ENCODE data around the gene APBB2.

Gene APBB2

DNA sequence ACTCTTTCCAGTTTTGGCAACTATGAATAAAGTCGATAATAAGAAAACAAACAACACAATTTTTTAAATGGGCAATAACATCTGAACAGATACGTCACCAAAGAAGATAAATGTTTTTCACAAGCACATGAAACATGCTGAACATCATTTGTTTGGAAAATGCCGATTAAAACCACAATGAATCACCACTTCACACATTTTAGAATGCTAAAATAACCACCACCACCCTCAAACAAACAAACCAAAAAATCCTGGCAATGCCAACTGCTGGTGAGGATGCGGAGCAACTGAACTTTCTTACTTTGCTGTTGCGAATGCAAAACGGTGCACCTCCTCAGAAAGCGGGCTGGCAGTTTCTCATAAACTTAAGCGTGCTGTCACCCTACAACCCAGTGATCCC is 348.6 kb downstream of the APBB2 start:
- H3K9ac ChIP-seq (ENCODE audit: low read length) = no peak overlapping the region
- no peak overlapping the region for H4K8ac ChIP-seq (ENCODE audit: low read depth, low read length)
- no peaks in the 10 kb centered on the region for H3K79me2 ChIP-seq (ENCODE audit: control insufficient read depth, insufficient read depth, low read length, poor library complexity)

DNA sequence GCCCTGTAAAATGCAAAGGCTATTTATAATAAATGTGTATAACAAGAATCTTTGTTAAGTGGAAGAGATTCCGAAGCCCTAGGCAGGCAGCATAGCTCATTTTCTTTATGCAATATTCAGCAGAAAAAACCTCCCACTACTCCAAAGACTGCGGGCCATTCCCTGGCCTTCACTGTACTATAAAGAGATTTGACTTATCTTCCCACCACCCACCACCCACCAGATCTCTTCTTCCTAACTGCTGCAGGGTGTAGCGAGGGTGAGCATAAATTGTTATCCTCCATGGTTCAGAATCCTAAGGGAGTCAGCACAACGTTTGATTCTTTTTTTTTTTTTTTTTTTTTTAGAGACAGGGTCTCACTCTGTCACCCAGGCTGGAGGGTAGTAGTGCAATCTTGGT is 349.8 kb downstream of the APBB2 start:
- no peak overlapping the region for H4K8ac ChIP-seq (ENCODE audit: low read depth, low read length)
- H3K79me2 ChIP-seq (ENCODE audit: control insufficient read depth, insufficient read depth, low read length, poor library complexity) = no peaks in the 10 kb centered on the region
- DNase-seq = no peak

More for the DNA sequence above, 348.6 kb downstream of the APBB2 start:
- Histone ChIP-seq H4K12ac (ENCODE audit: low read depth, low read length) (no peak overlapping the region), H3K4me3 (ENCODE audit: low read depth, low read length) (no peak overlapping the region), H3K9me3 (ENCODE audit: insufficient read depth, low read depth, low read length) (no peaks in the 10 kb centered on the region), H3K4me1 (ENCODE audit: control insufficient read depth in 1 of 2, insufficient read depth in 2 of 2, low read length in 2 of 2) (no peaks in the 10 kb centered on the region), H2AFZ (ENCODE audit: insufficient read depth, low read length, poor library complexity) (no peak overlapping the region), H3K27ac (ENCODE audit: low read depth, low read length) (no peak overlapping the region), H3K79me1 (ENCODE audit: low read length) (no peaks in the 10 kb centered on the region), H2BK120ac (ENCODE audit: insufficient read depth, low read length, poor library complexity) (no peak overlapping the region), H2BK12ac (ENCODE audit: low read length) (no peak overlapping the region), H3K4ac (ENCODE audit: low read depth, low read length) (no peak overlapping the region), H3K14ac (ENCODE audit: low read length) (no peak overlapping the region), H2BK5ac (ENCODE audit: low read depth, low read length, poor library complexity) (no peak overlapping the region), H2AK5ac (ENCODE audit: low read length) (no peak overlapping the region), H3K27me3 (ENCODE audit: insufficient read depth, low read length) (no peaks in the 10 kb centered on the region), H3K4me2 (ENCODE audit: low read length) (no peak overlapping the region), H3K23ac (ENCODE audit: low read length) (no peak overlapping the region), H3K36me3 (ENCODE audit: control insufficient read depth in 1 of 2, insufficient read depth in 2 of 2, low read length in 2 of 2) (peaks cover 4 to 10% of the 10 kb centered on the region in 2 experiments), H4K91ac (ENCODE audit: low read depth, low read length) (no peak overlapping the region), H3K18ac (ENCODE audit: low read length) (no peak overlapping the region)
- no peak for DNase-seq
- no CpG with 5 or more reads among the region's 8 CpGs for WGBS (ENCODE audit: extremely low coverage, insufficient coverage, insufficient read length)

DNA sequence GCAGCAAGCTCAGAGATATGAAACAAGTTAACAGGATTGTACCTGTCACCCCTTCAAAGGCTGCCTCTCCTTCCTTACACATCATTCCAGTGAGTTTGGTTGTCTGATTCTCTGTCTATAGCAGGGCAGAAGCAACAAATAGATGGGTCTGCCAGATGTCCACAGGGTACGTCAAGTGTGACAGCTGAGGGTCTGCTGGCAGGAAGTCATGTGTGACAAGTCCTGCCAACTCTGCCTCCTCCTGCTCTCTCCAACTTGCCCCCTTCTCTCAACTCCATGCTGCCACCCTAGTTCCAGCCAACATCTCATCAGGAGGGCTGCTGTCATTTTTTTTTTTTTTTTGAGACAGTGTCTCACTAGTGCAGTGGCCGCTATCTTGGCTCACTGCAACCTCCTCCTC is 355.4 kb downstream of the APBB2 start:
- Histone ChIP-seq H3K14ac (ENCODE audit: low read length) (no peak overlapping the region), H3K27me3 (ENCODE audit: insufficient read depth, low read length) (no peaks in the 10 kb centered on the region), H4K91ac (ENCODE audit: low read depth, low read length) (no peak overlapping the region), H2AFZ (ENCODE audit: insufficient read depth, low read length, poor library complexity) (no peak overlapping the region), H2AK5ac (ENCODE audit: low read length) (no peak overlapping the region), H2BK12ac (ENCODE audit: low read length) (no peak overlapping the region), H3K18ac (ENCODE audit: low read length) (no peak overlapping the region), H3K4ac (ENCODE audit: low read depth, low read length) (no peak overlapping the region), H3K9ac (ENCODE audit: low read length) (no peak overlapping the region), H4K12ac (ENCODE audit: low read depth, low read length) (no peak overlapping the region), H4K8ac (ENCODE audit: low read depth, low read length) (no peak overlapping the region), H3K79me1 (ENCODE audit: low read length) (no peaks in the 10 kb centered on the region), H2BK5ac (ENCODE audit: low read depth, low read length, poor library complexity) (no peak overlapping the region), H3K4me1 (ENCODE audit: control insufficient read depth in 1 of 2, insufficient read depth in 2 of 2, low read length in 2 of 2) (peaks cover 4% of the 10 kb centered on the region in 2 experiments), H2BK120ac (ENCODE audit: insufficient read depth, low read length, poor library complexity) (no peak overlapping the region), H3K23ac (ENCODE audit: low read length) (no peak overlapping the region), H3K4me3 (ENCODE audit: low read depth, low read length) (no peak overlapping the region), H3K79me2 (ENCODE audit: control insufficient read depth, insufficient read depth, low read length, poor library complexity) (no peaks in the 10 kb centered on the region), H3K27ac (ENCODE audit: low read depth, low read length) (no peak overlapping the region), H3K9me3 (ENCODE audit: insufficient read depth, low read depth, low read length) (no peaks in the 10 kb centered on the region), H3K4me2 (ENCODE audit: low read length) (no peak overlapping the region), H3K36me3 (ENCODE audit: control insufficient read depth in 1 of 2, insufficient read depth in 2 of 2, low read length in 2 of 2) (peaks cover 2 to 17% of the 10 kb centered on the region in 2 experiments)
- no peak for DNase-seq
- no CpG with 5 or more reads among the region's 2 CpGs for WGBS (ENCODE audit: extremely low coverage, insufficient coverage, insufficient read length)

More for the DNA sequence above, 349.8 kb downstream of the APBB2 start:
- Histone ChIP-seq H3K14ac (ENCODE audit: low read length) (no peak overlapping the region), H3K4ac (ENCODE audit: low read depth, low read length) (no peak overlapping the region), H3K4me2 (ENCODE audit: low read length) (no peak overlapping the region), H3K9me3 (ENCODE audit: insufficient read depth, low read depth, low read length) (no peaks in the 10 kb centered on the region), H3K18ac (ENCODE audit: low read length) (no peak overlapping the region), H3K4me1 (ENCODE audit: control insufficient read depth in 1 of 2, insufficient read depth in 2 of 2, low read length in 2 of 2) (no peaks in the 10 kb centered on the region), H4K12ac (ENCODE audit: low read depth, low read length) (no peak overlapping the region), H3K4me3 (ENCODE audit: low read depth, low read length) (no peak overlapping the region), H3K79me1 (ENCODE audit: low read length) (no peaks in the 10 kb centered on the region), H3K23ac (ENCODE audit: low read length) (no peak overlapping the region), H3K27ac (ENCODE audit: low read depth, low read length) (no peak overlapping the region), H3K36me3 (ENCODE audit: control insufficient read depth in 1 of 2, insufficient read depth in 2 of 2, low read length in 2 of 2) (peaks cover 2 to 13% of the 10 kb centered on the region in 2 experiments), H2BK5ac (ENCODE audit: low read depth, low read length, poor library complexity) (no peak overlapping the region), H2AK5ac (ENCODE audit: low read length) (no peak overlapping the region), H3K9ac (ENCODE audit: low read length) (no peak overlapping the region), H4K91ac (ENCODE audit: low read depth, low read length) (no peak overlapping the region), H2AFZ (ENCODE audit: insufficient read depth, low read length, poor library complexity) (no peak overlapping the region), H2BK12ac (ENCODE audit: low read length) (no peak overlapping the region), H2BK120ac (ENCODE audit: insufficient read depth, low read length, poor library complexity) (no peak overlapping the region), H3K27me3 (ENCODE audit: insufficient read depth, low read length) (no peaks in the 10 kb centered on the region)
- no CpG with 5 or more reads among the region's 4 CpGs for WGBS (ENCODE audit: extremely low coverage, insufficient coverage, insufficient read length)

DNA sequence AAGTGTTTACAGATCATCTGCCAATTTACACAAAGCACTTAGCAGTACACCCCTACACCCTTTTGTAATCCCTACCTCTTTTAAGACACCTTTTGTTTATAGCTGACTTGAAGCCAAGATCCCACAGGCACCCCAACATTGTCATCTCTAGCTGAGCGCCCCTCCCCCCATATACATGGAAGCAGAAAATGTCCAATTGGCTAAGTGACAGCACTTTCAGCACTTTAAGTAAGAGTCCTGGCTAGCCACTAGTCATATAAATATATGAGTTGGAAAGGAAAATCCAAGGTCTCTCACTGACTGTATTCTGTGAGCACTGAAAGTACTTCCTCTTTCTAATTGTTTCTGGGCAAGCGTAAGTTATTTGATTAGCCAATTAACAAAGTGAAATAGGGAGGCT is 356.4 kb downstream of the APBB2 start:
- H3K9ac ChIP-seq (ENCODE audit: low read length) = no peak overlapping the region
- no peak overlapping the region for H2BK5ac ChIP-seq (ENCODE audit: low read depth, low read length, poor library complexity)

More for the DNA sequence above, 356.4 kb downstream of the APBB2 start:
- H3K79me2 ChIP-seq (ENCODE audit: control insufficient read depth, insufficient read depth, low read length, poor library complexity) = no peaks in the 10 kb centered on the region
- no peak overlapping the region for H3K18ac ChIP-seq (ENCODE audit: low read length)
- H3K4ac ChIP-seq (ENCODE audit: low read depth, low read length) = no peak overlapping the region
- peaks cover 3 to 14% of the 10 kb centered on the region in 2 experiments for H3K36me3 ChIP-seq (ENCODE audit: control insufficient read depth in 1 of 2, insufficient read depth in 2 of 2, low read length in 2 of 2)
- H4K12ac ChIP-seq (ENCODE audit: low read depth, low read length) = no peak overlapping the region
- H3K4me2 ChIP-seq (ENCODE audit: low read length) = no peak overlapping the region
- no peaks in the 10 kb centered on the region for H3K79me1 ChIP-seq (ENCODE audit: low read length)
- H3K27ac ChIP-seq (ENCODE audit: low read depth, low read length) = no peak overlapping the region
- no peak for DNase-seq
- no peak overlapping the region for H4K8ac ChIP-seq (ENCODE audit: low read depth, low read length)
- WGBS (ENCODE audit: extremely low coverage, insufficient coverage, insufficient read length) = no CpG with 5 or more reads among the region's 2 CpGs
- no peak overlapping the region for H2BK12ac ChIP-seq (ENCODE audit: low read length)
- H3K4me3 ChIP-seq (ENCODE audit: low read depth, low read length) = no peak overlapping the region
- no peak overlapping the region for H2BK120ac ChIP-seq (ENCODE audit: insufficient read depth, low read length, poor library complexity)
- no peak overlapping the region for H3K23ac ChIP-seq (ENCODE audit: low read length)
- H3K14ac ChIP-seq (ENCODE audit: low read length) = no peak overlapping the region
- no peak overlapping the region for H2AFZ ChIP-seq (ENCODE audit: insufficient read depth, low read length, poor library complexity)
- H2AK5ac ChIP-seq (ENCODE audit: low read length) = no peak overlapping the region
- H3K27me3 ChIP-seq (ENCODE audit: insufficient read depth, low read length) = no peaks in the 10 kb centered on the region
- H3K9me3 ChIP-seq (ENCODE audit: insufficient read depth, low read depth, low read length) = no peaks in the 10 kb centered on the region
- peaks cover 4% of the 10 kb centered on the region in 2 experiments for H3K4me1 ChIP-seq (ENCODE audit: control insufficient read depth in 1 of 2, insufficient read depth in 2 of 2, low read length in 2 of 2)
- no peak overlapping the region for H4K91ac ChIP-seq (ENCODE audit: low read depth, low read length)
